GF-D8 (cell line): ENCODE measurements around the gene SRSF8.
"Not testable (repeated sequence)": the region's sequence is repeated elsewhere in the genome, so short reads cannot be mapped to it uniquely, and the experiment has no call there.

Experiments used
- DNase-seq: peaks from one replicate; lab custom pipeline; 2025; lab: John Stamatoyannopoulos, UW

The SRSF8 gene

DNA sequence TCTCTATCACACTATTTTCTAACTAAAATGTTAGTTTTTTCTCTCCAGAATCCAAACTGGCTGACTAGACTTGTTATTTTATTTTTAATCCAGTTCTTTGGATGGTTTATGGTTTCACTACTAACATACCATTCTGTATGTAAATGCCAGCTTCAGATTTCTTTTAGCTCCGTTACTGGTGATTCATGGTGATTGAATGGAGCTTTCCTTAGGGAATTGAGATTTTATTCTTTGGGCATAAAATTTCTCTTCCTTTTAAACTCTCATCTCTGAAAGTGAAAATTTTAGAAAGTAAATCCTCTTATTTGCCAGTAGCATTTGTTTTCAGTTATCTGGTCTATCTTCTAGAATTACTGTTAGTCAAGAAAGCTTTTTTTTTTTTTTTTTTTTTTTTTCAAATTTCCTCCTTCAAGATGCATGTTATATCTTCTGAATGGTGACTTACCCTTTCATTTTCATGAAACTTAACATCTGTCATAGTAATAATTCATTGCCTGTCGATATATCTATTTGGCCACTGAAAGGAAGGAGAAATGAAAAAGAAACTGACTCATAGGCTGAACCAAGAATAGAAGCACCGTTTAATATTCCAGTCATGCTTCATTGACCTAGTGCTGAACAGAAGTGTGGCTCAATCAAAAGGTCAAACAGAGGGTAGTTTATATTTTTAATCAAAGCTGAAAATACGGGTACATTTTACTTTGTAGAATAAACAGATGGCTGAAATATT lies 29.3 kb downstream of the SRSF8 start:
- DNase-seq = no peak

DNA sequence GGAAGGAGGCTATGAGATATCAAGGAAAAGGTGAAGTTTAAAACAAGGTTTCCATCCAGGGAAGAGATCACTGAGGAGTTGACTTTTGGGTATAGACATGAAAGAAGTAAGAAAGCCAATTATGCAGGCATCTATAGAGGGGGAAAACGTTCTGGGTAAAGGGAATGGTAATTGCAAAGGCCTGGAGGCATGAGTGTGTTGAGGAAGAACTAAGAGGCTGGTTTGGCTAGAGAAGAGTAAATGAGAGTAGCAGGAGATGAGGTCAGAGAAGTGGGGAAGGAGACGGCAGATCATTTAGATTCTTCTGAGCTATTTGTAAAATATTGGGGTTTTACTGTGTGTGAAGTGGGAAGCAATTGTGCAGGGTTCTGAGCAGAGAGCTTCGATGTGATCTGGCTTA lies 30.5 kb downstream of the SRSF8 start:
- DNase-seq = no peak

DNA sequence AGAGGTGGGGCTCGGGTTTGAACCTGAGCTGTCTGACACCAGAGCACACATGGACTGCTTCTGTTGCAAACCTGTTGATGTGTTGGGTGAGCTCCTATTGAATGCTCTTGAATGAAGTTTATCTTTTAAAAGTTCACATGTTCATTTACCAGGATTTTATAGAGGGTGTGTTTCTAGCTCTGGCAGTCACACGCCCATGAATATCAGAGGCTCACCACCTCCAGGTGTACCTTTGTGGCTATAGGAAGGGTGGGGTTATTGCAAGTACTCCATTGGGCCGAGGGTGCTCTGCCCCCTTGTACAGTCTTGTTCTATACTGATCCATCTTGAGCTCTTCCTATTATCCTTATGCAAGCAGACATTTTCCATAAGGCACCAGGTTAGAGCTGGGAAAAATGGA lies 32.1 kb downstream of the SRSF8 start:
- DNase-seq = no peak

DNA sequence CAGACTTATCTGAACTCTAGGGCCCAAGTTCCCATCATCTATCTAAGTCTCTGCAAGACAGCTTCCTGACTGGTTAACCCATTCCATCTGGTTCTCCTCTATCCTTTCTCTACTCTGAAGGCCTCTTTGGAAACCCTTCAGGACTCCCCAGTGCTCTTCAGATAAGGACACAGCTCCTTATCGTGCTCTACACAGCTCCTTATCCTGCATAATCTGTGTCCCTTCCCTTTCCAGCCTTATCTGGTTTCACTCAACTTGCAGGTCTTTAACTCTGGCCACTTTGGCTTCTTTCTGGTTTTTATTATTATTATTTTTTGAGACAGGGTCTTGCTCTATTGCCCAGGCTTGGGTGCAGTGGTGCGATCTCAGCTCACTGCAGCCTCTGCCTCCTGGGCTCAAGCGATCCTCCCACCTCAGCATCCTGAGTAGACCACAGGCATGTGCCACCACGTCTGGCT lies 33.5 kb downstream of the SRSF8 start:
- no peak for DNase-seq

DNA sequence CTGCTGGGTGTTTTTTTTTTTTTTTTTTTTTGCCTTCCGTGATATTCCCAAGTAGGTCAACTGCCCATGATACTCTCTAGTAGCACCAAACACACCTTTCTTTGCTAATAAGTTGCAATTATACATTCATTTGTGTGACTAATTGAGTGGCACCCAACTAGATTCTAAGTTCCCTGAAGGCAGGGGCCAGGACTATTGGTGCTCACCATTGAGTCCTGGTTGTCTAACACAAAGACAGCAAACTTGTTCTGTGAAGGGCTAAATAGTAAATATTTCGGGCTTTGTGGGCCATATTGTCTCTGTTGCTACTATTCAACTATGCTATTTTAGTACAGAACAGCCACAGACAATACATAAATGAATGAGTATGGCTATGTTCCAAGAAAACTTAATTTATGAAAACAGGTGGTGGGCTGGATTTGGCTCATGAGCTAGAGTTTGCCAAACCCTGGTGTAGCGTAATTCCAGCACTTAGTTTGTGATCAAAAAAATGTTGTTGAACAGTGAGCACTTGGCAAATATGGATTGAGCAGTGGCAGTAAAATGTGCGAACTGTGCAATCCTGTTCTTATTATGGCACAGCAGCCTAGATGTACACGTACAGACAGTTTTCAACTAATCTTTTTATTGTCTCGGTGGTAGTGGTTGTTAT lies 34.3 kb downstream of the SRSF8 start:
- no peak for DNase-seq

DNA sequence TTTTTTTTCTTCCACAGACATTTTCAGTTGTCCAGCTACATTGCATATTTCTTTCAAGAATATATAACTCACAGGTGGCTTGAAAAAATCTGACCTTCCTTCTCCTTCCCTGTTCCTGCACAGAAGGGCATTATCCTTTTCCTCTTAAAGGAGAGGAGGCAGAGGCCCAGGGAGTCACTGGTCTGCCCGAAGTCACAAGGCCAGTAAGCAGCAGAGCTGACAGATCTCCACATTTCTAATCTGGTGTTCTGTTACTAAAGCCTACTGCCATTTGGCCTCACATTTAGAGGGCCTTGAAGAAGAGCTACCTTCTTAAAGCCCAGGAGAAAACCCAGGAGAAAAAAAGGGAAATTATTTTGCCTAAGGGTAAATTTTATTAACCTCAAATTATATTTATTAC lies 35.2 kb downstream of the SRSF8 start:
- DNase-seq = no peak

DNA sequence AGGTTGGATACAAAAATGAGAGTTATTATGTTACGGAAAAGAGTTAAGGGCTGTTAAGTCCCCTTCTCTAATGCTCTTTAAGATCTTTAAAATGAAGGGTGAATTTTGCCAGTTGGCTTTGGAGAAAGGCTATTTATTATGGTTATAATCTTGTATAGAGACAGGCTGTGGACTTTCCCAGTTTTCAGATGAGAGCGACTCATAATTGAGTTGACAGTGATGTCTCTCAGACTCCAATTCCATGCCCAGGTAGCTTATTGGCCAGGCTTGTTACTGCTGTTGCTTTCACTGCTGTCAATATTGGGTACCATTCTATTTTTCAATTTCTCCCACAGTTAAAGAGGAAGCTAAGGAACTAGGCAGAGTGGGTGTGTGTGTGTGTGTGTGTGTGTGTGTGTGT lies 36.0 kb downstream of the SRSF8 start:
- no peak for DNase-seq

DNA sequence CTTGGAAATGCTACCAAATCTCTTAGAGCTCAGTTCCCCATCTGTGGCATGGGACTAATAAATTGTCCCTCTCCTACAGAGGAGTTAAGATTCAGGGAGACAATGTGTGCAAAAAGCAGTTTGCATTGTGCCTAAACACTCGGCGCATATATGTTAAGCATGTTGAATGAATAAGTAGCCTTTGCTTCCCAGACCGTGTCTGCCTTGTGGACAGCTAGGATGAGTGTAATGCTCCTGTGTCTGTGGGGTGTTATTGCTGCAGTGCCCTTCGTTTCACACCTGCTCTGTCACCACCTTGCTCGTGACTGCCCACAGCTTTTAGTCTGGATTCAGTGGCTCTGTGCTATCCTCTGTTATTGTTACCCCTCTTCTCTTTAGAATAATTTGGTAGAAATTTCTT lies 37.0 kb downstream of the SRSF8 start:
- DNase-seq = no peak

DNA sequence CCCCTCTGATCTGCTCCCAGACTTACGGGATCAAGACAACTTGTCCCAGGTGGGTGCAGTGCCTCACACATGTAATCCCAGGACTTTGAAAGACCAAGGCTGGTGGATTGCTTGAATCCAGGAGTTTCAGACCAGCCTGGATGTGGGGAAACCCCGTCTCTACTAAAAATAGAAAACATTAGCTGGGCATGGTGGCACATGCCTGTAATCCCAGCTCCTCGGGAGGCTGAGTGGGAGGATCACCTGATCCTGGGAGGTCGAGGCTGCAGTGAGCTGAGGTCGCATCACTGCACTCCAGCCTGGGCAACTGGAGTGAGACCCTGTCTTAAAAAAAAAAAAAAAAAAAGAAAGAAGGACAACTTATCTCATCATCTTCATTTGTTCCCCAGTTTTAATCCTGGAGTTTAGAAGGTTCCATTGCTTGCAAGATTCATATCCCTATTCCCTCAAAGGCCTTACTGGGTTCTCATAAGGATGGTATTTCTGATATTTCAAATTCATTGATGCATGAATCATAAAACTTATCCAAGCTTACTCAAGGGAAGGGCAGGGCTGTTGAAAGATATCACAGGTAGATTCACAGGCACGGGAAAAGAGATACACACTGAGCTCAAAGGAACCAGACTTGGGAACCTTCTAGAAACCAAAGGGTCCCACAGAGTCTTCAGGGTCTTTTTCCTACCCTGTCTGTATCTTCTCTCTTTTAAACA lies 37.6 kb downstream of the SRSF8 start:
- DNase-seq = no peak

DNA sequence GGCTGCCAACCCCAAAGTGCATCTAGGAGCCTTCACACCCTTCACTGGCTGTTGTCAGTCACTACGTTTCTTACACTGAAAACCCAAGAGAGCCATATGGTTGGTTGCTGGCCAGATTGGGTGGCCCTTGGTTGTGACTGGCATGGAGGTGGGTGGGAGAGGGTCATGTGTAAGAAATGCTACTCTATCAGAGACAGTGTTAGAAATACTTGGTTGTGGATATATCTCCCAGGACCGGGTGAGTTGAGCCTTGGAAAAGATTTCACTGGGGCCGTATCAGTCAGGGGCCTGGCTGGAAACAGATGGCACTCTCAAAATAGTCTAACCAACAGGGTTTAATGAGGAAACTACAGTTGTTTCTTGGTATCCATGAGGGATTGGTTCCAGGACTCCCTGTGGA lies 38.1 kb downstream of the SRSF8 start:
- no peak for DNase-seq

DNA sequence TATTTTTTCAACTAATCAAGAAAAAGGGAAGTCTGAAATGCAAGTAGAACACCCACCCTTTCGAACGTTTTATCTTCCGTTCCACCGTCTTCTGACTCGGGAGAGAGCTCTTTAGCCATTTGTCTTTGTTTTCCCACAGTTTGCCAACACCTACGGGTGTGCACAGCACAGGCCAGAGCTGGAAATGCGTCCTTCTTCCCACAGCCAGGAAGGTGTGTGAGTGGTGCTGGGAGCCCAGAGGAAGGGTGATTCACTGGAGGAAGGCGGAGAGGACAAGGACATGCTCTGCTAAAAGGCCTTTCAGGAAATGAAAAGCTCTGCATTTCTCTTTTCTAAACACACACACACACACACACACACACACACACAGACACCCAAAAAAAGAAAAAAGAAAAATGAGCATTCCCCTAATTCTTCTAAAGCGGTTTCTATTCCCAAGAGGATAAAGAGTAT lies 41.5 kb downstream of the SRSF8 start:
- no peak for DNase-seq

DNA sequence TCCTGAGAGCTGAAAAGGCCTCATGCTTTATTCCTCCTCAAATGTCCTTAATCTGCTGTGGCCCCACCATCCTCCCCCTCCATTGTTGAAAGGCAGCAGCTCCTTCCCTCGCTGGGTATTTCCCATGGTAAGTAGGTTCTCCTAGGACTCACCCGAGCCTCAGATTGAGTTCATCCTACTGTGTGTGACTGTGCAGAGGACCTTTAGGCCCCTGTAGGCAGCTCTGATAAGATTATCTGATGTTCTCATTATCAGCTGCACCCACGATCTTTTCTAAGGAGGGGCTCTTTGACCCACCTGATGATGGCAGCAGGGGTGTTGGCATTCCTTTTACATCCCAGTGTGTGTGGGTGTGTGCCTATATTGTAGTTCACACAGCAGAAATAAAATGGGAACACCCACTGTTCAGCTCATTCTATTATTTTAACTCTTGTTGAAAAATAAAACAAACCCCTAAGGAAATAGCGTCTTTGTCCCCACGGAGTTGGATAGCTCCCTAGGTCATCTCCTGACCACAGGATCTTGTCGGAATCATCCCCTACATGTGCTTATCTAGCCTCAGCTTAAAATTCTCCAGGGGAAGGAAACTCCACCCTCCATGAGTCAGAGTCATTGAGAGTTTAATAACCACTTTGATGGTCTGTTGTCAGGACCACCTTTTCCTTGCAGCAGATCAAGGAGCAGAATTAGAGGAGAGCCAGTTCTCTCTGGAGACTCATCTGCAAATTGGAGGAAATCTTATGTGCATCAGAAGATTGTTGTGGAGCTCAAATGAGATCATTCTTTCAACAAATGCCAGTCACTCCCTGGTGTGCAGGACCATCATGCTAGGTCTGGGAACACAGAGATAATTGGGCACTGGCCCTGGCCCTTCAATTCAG lies 42.2 kb downstream of the SRSF8 start:
- DNase-seq = no peak

DNA sequence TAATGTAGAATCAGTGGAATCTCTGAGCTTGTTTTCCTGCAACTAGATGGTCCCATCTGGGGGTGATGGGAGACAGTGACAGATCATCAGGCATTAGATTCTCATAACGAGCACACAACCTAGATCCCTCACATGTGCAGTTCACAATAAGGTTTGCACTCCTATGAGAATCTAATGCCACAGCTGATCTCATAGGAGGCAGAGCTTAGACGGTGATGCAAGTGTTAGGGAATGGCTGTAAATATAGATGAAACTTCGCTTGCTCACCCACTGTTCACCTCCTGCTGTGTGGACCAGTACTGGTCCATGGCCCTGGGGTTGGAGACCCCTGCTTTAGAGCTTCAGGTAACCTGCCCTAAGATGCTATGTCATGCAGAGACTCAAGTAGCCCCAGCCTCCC lies 44.8 kb downstream of the SRSF8 start:
- DNase-seq = not testable (repeated sequence)

DNA sequence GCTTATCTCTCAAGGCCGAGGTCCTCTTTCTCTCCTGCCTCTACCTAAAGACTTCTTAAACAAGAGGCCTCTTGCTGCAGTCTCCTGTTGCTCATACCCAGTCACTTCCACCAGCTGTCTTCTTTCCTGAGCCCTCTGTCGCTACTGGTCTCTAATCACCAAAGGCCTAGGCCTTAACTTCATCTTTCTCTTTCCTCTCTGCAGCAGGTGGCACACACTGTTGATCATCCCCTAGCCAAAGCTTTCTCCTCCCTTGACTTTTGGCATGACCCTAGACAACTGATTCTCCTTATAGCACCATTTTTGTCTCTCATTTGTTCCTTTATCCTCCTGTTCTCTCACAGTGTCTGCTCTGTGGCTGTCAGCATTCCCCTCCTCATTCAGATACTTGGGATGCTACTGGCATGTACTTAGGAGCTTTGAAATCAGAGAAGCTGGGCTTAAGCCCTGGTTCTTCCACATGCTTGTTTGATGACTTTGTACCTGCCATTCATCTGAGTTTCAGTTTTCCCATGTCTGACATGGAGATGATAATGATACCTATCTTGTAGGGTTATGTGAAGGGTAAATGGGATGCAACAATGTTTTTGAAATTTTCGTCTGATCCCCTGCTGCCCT lies 45.3 kb downstream of the SRSF8 start:
- DNase-seq = no peak

DNA sequence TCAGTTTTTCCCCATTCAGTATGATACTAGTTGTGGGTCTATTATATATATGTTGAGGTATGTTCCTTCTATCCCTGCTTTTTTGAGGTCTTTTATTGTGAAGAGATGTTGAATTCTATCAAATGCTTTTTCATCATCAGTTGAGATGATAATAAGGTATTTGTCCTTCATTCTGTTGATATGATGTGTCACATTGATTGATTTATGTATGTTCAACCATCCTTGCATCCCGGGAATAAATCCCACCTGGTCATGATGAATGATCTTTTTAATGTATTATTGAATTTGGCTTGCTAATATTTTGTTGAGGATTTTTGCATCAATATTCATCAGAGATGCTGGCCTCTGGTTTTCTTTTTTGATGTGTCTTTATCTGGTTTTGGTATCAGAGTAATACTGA lies 48.9 kb downstream of the SRSF8 start:
- no peak for DNase-seq

DNA sequence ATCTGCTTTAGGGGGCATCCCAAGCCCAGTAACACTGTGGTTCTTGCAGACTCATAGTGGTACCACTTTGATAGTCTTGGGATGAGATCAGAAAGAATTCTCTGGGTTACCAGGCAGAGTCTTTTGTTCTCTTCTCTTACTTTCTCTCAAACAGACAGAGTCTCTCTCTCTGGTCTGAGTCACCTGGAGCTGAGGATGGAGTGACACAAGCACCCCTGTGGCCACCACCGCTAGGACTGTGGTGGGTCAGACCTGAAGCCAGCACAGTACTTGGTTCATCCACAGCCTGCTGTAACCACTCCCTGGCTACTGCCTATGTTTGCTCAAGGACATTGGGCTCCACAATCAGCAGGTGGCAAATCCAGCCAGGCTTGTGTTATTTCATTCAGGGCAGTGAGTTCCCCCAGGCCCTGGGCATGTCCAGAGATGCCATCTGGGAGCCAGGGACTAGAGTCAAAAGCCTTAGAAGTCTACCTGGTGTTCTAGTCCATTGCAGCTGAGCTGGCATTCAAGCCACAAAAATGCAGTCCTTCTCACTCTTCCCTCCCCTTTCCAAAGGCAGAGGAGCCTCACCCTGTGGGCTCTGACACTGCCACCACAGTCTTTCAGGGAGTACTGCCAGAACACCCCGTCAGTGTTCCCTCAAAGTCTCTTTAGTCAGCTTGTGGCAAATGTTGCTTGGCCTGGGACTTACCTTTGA lies 52.8 kb downstream of the SRSF8 start:
- no peak for DNase-seq
